GM12864 (cell line): ENCODE measurements around the gene SAFB.

Experiments
- DNase-seq: peaks from one replicate; pipeline ENCODE4 v3.0.0-alpha.2; 2011; ENCODE audit warnings: low read depth
- H3K4me3 ChIP-seq: 2 replicates; pipeline ENCODE4 v1.5.1; 2011; ENCODE audit warnings: mild to moderate bottlenecking, low read depth, low read length, control low read depth
- CTCF ChIP-seq: IDR thresholded peaks from 2 replicates; pipeline ENCODE4 v1.5.1; 2011; ENCODE audit warnings: low read depth, mild to moderate bottlenecking, moderate library complexity, low read length, control low read depth, inconsistent platforms; ENCODE audit errors: missing control alignments

Gene SAFB

GRCh38 chr19:5694167-5694955 is 71.5 kb downstream of the SAFB start:
- no peak for TF ChIP-seq CTCF
- no peak overlapping the region for H3K4me3 ChIP-seq
- DNase-seq, result no peak

- TF ChIP-seq CTCF, result no peak
- DNase-seq, result no peak
- H3K4me3 ChIP-seq, result no peak overlapping the region
These were observed 72.2 kb downstream of the SAFB start for GRCh38 chr19:5694956-5695648.

- H3K4me3 ChIP-seq, result no peak overlapping the region
- no peak for TF ChIP-seq CTCF
- no peak for DNase-seq
These were observed 72.8 kb downstream of the SAFB start for GRCh38 chr19:5695649-5696195.

- no peak overlapping the region for H3K4me3 ChIP-seq
- DNase-seq, result no peak
- TF ChIP-seq CTCF, result no peak
These were observed 73.5 kb downstream of the SAFB start for GRCh38 chr19:5696196-5697021.

GRCh38 chr19:5697022-5697889 is 74.4 kb downstream of the SAFB start:
- DNase-seq, result no peak
- no peak for TF ChIP-seq CTCF

More at GRCh38 chr19:5697022-5697889, 74.4 kb downstream of the SAFB start:
- H3K4me3 ChIP-seq, result no peak overlapping the region
